Breast epithelium (tissue), 3 donors: ENCODE results near the gene HLA-DMB.
A peak's percentile ranks its signal among the peaks of the same experiment; 100 is the strongest.

Experiments
- POLR2A ChIP-seq: fragments of 450-650 bp; IDR thresholded peaks from one replicate; pipeline ENCODE4 v1.6.1; 2016; ENCODE audit warnings: antibody characterized with exemption, mild to moderate bottlenecking, moderate library complexity
- POLR2AphosphoS5 ChIP-seq, 3 donors: sonication (generic); formaldehyde crosslinking; IDR thresholded peaks; one replicate each; pipeline ENCODE4 v1.6.1; 2017; ENCODE audit warnings: antibody characterized with exemption in 3 of 3
- TF ChIP-seq, protein P1 (sequence below), 3 donors: fragments of 450-650 bp; IDR thresholded peaks; one replicate each; pipeline ENCODE4 v1.5.1; 2016 to 2017; ENCODE audit warnings: antibody characterized with exemption in 3 of 3, mild to moderate bottlenecking in 3 of 3, moderate library complexity in 3 of 3

GRCh38 chr6:32969685-32970412 is 29.0 kb upstream of the HLA-DMB start:
- TF ChIP-seq, protein P1, sequence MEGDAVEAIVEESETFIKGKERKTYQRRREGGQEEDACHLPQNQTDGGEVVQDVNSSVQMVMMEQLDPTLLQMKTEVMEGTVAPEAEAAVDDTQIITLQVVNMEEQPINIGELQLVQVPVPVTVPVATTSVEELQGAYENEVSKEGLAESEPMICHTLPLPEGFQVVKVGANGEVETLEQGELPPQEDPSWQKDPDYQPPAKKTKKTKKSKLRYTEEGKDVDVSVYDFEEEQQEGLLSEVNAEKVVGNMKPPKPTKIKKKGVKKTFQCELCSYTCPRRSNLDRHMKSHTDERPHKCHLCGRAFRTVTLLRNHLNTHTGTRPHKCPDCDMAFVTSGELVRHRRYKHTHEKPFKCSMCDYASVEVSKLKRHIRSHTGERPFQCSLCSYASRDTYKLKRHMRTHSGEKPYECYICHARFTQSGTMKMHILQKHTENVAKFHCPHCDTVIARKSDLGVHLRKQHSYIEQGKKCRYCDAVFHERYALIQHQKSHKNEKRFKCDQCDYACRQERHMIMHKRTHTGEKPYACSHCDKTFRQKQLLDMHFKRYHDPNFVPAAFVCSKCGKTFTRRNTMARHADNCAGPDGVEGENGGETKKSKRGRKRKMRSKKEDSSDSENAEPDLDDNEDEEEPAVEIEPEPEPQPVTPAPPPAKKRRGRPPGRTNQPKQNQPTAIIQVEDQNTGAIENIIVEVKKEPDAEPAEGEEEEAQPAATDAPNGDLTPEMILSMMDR (IDR thresholded peaks at IDR 0.05) = peak; percentile 59 to 89 (median 84)
- TF ChIP-seq POLR2AphosphoS5 (IDR thresholded peaks at IDR 0.05) (peak; percentile 19 to 67 (median 44)), POLR2A (peak; percentile 28)
